WTC11 (cell line): ENCODE data around the gene TFF3.

Experiments used
- TF ChIP-seq, protein P1 (sequence below): fragments of 200-600 bp; IDR thresholded peaks from 2 replicates; pipeline ENCODE4 v1.8.0; 2022; ENCODE audit warnings: antibody characterized with exemption
- TF ChIP-seq, protein P2 (sequence below): sonication (generic); formaldehyde crosslinking; IDR thresholded peaks from 2 replicates; pipeline ENCODE4 v1.8.0; 2022; ENCODE audit warnings: mild to moderate bottlenecking, missing genetic modification reagents
- TF ChIP-seq, protein P3 (sequence below): sonication (generic); formaldehyde crosslinking; IDR thresholded peaks from 2 replicates; pipeline ENCODE4 v1.8.1; 2023; ENCODE audit warnings: mild to moderate bottlenecking, missing genetic modification reagents, borderline replicate concordance
- TF ChIP-seq, protein P4 (sequence below): fragments of 250-450 bp; sonication (Bioruptor Pico); conservative IDR thresholded peaks from 2 replicates; pipeline ENCODE4 v1.9.0; 2021; ENCODE audit warnings: mild to moderate bottlenecking
- TF ChIP-seq, protein P5 (sequence below): sonication (generic); formaldehyde crosslinking; IDR thresholded peaks from 2 replicates; pipeline ENCODE4 v1.8.0; 2023; ENCODE audit warnings: mild to moderate bottlenecking, missing genetic modification reagents
- TF ChIP-seq, protein P6 (sequence below): sonication (generic); formaldehyde crosslinking; IDR thresholded peaks from 2 replicates; pipeline ENCODE4 v1.8.1; 2022; ENCODE audit warnings: low read depth, mild to moderate bottlenecking, moderate library complexity, missing genetic modification reagents, borderline replicate concordance

DNA sequence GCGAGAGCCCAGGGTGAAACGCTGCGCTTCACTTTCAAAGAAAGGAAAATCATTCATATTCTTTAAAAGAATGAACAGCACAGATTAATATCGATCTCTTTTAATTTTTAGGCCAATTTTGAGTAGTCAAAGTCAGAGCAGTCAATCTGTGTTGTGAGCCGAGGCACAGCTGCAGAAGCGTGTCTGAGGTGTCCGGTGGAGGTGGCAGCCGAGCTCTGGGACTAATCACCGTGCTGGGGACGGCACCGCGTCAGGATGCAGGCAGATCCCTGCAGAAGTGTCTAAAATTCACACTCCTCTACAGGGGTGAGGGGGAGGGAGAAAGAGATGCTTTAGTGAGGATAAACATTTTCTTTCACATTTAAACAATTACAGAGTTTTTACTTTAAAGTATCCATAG, 47.0 kb upstream of the TFF3 start:
- TF ChIP-seq, protein P1, sequence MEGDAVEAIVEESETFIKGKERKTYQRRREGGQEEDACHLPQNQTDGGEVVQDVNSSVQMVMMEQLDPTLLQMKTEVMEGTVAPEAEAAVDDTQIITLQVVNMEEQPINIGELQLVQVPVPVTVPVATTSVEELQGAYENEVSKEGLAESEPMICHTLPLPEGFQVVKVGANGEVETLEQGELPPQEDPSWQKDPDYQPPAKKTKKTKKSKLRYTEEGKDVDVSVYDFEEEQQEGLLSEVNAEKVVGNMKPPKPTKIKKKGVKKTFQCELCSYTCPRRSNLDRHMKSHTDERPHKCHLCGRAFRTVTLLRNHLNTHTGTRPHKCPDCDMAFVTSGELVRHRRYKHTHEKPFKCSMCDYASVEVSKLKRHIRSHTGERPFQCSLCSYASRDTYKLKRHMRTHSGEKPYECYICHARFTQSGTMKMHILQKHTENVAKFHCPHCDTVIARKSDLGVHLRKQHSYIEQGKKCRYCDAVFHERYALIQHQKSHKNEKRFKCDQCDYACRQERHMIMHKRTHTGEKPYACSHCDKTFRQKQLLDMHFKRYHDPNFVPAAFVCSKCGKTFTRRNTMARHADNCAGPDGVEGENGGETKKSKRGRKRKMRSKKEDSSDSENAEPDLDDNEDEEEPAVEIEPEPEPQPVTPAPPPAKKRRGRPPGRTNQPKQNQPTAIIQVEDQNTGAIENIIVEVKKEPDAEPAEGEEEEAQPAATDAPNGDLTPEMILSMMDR: no peak
- TF ChIP-seq, protein P2, sequence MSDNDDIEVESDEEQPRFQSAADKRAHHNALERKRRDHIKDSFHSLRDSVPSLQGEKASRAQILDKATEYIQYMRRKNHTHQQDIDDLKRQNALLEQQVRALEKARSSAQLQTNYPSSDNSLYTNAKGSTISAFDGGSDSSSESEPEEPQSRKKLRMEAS (CRISPR knock-in tag): no peak
- TF ChIP-seq, protein P3, sequence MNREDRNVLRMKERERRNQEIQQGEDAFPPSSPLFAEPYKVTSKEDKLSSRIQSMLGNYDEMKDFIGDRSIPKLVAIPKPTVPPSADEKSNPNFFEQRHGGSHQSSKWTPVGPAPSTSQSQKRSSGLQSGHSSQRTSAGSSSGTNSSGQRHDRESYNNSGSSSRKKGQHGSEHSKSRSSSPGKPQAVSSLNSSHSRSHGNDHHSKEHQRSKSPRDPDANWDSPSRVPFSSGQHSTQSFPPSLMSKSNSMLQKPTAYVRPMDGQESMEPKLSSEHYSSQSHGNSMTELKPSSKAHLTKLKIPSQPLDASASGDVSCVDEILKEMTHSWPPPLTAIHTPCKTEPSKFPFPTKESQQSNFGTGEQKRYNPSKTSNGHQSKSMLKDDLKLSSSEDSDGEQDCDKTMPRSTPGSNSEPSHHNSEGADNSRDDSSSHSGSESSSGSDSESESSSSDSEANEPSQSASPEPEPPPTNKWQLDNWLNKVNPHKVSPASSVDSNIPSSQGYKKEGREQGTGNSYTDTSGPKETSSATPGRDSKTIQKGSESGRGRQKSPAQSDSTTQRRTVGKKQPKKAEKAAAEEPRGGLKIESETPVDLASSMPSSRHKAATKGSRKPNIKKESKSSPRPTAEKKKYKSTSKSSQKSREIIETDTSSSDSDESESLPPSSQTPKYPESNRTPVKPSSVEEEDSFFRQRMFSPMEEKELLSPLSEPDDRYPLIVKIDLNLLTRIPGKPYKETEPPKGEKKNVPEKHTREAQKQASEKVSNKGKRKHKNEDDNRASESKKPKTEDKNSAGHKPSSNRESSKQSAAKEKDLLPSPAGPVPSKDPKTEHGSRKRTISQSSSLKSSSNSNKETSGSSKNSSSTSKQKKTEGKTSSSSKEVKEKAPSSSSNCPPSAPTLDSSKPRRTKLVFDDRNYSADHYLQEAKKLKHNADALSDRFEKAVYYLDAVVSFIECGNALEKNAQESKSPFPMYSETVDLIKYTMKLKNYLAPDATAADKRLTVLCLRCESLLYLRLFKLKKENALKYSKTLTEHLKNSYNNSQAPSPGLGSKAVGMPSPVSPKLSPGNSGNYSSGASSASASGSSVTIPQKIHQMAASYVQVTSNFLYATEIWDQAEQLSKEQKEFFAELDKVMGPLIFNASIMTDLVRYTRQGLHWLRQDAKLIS: no peak
- TF ChIP-seq, protein P4, sequence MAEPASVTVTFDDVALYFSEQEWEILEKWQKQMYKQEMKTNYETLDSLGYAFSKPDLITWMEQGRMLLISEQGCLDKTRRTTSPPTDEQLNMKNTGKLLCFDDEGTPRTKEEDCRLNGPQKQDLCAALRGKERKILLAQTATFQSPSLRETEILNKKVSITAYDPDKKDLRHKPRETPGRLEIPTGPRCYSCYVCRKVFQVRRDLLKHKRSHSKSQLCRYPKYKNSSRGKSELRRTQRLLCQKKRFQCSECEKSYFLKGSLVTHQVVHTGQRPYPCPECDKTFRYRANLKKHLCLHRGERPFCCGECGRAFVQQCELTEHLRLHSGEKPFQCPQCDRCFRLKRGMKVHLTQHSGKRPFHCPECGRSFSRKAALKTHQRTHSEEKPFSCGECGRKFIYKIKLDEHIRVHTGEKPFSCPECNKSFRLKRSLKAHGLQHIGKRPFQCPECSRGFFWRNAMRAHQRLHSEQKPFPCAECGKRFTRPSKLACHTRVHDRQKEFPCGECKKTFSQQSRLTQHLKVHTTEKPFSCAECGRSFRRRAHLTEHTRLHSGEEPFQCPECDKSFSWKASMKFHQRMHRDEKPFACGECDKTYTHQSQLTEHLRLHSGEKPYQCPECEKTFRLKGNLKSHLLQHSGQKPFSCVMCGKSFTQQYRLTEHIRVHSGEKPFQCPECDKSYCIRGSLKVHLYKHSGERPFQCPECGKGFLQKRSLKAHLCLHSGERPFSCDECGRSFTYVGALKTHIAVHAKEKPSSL (CRISPR knock-in tag): no peak
- TF ChIP-seq, protein P5, sequence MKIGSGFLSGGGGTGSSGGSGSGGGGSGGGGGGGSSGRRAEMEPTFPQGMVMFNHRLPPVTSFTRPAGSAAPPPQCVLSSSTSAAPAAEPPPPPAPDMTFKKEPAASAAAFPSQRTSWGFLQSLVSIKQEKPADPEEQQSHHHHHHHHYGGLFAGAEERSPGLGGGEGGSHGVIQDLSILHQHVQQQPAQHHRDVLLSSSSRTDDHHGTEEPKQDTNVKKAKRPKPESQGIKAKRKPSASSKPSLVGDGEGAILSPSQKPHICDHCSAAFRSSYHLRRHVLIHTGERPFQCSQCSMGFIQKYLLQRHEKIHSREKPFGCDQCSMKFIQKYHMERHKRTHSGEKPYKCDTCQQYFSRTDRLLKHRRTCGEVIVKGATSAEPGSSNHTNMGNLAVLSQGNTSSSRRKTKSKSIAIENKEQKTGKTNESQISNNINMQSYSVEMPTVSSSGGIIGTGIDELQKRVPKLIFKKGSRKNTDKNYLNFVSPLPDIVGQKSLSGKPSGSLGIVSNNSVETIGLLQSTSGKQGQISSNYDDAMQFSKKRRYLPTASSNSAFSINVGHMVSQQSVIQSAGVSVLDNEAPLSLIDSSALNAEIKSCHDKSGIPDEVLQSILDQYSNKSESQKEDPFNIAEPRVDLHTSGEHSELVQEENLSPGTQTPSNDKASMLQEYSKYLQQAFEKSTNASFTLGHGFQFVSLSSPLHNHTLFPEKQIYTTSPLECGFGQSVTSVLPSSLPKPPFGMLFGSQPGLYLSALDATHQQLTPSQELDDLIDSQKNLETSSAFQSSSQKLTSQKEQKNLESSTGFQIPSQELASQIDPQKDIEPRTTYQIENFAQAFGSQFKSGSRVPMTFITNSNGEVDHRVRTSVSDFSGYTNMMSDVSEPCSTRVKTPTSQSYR (CRISPR knock-in tag): no peak
- TF ChIP-seq, protein P6, sequence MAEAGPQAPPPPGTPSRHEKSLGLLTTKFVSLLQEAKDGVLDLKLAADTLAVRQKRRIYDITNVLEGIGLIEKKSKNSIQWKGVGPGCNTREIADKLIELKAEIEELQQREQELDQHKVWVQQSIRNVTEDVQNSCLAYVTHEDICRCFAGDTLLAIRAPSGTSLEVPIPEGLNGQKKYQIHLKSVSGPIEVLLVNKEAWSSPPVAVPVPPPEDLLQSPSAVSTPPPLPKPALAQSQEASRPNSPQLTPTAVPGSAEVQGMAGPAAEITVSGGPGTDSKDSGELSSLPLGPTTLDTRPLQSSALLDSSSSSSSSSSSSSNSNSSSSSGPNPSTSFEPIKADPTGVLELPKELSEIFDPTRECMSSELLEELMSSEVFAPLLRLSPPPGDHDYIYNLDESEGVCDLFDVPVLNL (CRISPR knock-in tag): no peak
